Nephron progenitor cell (in vitro differentiated cells): ENCODE measurements around the gene NFATC4.

Experiments
- DNase-seq: peaks from one replicate; pipeline ENCODE4 v3.0.0; 2021
- H3K27ac Mint-ChIP-seq: 2 replicates; pipeline ENCODE4 v1.8.0; 2021; ENCODE audit warnings: mild to moderate bottlenecking, moderate library complexity, mixed read lengths
- H3K27me3 Mint-ChIP-seq: 2 replicates; pipeline ENCODE4 v1.8.0; 2021; ENCODE audit warnings: mild to moderate bottlenecking, low read depth, mixed read lengths; ENCODE audit not compliant: poor library complexity
- H3K36me3 Mint-ChIP-seq: 2 replicates; pipeline ENCODE4 v1.8.0; 2021; ENCODE audit warnings: low read depth, mixed read lengths
- H3K4me1 Mint-ChIP-seq: 2 replicates; pipeline ENCODE4 v1.8.0; 2021; ENCODE audit warnings: mixed read lengths
- H3K4me3 Mint-ChIP-seq: 2 replicates; pipeline ENCODE4 v1.8.0; 2021; ENCODE audit warnings: mild to moderate bottlenecking, moderate library complexity, mixed read lengths
- H3K9me3 Mint-ChIP-seq: 2 replicates; pipeline ENCODE4 v1.8.0; 2021; ENCODE audit warnings: mild to moderate bottlenecking, moderate library complexity, mixed read lengths
- CTCF ChIP-seq: fragments of 200-600 bp; sonication (generic); IDR thresholded peaks from 2 replicates; pipeline ENCODE4 v1.5.0; 2021; ENCODE audit warnings: antibody characterized with exemption

Gene NFATC4

GRCh38 chr14:24398293-24398652, 30.3 kb downstream of the NFATC4 start:
- peaks cover 86% of the 10 kb centered on the region for H3K4me1 Mint-ChIP-seq
- peak overlapping the region; percentile 94 for H3K4me3 Mint-ChIP-seq
- peaks cover 6% of the 10 kb centered on the region for H3K36me3 Mint-ChIP-seq
- peak; percentile 42 for DNase-seq
- H3K9me3 Mint-ChIP-seq: peaks cover 6% of the 10 kb centered on the region
- peak overlapping the region; percentile 68 for H3K27ac Mint-ChIP-seq
- no peak for TF ChIP-seq CTCF
- H3K27me3 Mint-ChIP-seq: peaks cover 4% of the 10 kb centered on the region

- Mint-ChIP-seq H3K27me3 (peaks cover 4% of the 10 kb centered on the region), H3K27ac (peak within 1 kb of the TSS; percentile 68), H3K4me1 (peaks cover 87% of the 10 kb centered on the region), H3K36me3 (peaks cover 11% of the 10 kb centered on the region), H3K4me3 (peak within 1 kb of the TSS; percentile 94), H3K9me3 (peaks cover 6% of the 10 kb centered on the region)
- DNase-seq: peak; percentile 86
- no peak for TF ChIP-seq CTCF
These were observed 30.9 kb downstream of the NFATC4 start, which contains the start of gene NYNRIN for GRCh38 chr14:24398653-24399446. Gene NYNRIN (plus strand): TSS chr14:24399003. CDS start chr14:24399247, 244 bp downstream.

GRCh38 chr14:24399447-24399822, 31.5 kb downstream of the NFATC4 start:
- H3K36me3 Mint-ChIP-seq: peaks cover 17% of the 10 kb centered on the region
- TF ChIP-seq CTCF: no peak
- H3K27me3 Mint-ChIP-seq: peaks cover 4% of the 10 kb centered on the region
- H3K9me3 Mint-ChIP-seq: peaks cover 6% of the 10 kb centered on the region
- peaks cover 87% of the 10 kb centered on the region for H3K4me1 Mint-ChIP-seq
- H3K4me3 Mint-ChIP-seq: peak overlapping the region; percentile 94
- peak overlapping the region; percentile 25 for H3K27ac Mint-ChIP-seq
- no peak for DNase-seq

GRCh38 chr14:24399999-24400718, 32.2 kb downstream of the NFATC4 start:
- peaks cover 7% of the 10 kb centered on the region for H3K27me3 Mint-ChIP-seq
- H3K36me3 Mint-ChIP-seq: peaks cover 24% of the 10 kb centered on the region
- peak overlapping the region; percentile 94 for H3K4me3 Mint-ChIP-seq
- DNase-seq: no peak
- TF ChIP-seq CTCF: no peak
- peaks cover 87% of the 10 kb centered on the region for H3K4me1 Mint-ChIP-seq
- peak overlapping the region; percentile 25 for H3K27ac Mint-ChIP-seq
- H3K9me3 Mint-ChIP-seq: peaks cover 6% of the 10 kb centered on the region

GRCh38 chr14:24401810-24402702, 34.1 kb downstream of the NFATC4 start:
- H3K4me3 Mint-ChIP-seq: peak overlapping the region; percentile 94
- no peak for DNase-seq
- peaks cover 10% of the 10 kb centered on the region for H3K27me3 Mint-ChIP-seq
- peaks cover 30% of the 10 kb centered on the region for H3K36me3 Mint-ChIP-seq
- H3K27ac Mint-ChIP-seq: peak overlapping the region; percentile 5
- TF ChIP-seq CTCF: no peak
- peaks cover 75% of the 10 kb centered on the region for H3K4me1 Mint-ChIP-seq
- H3K9me3 Mint-ChIP-seq: no peaks in the 10 kb centered on the region
